ENCODE data around the gene RALY.

DNA sequence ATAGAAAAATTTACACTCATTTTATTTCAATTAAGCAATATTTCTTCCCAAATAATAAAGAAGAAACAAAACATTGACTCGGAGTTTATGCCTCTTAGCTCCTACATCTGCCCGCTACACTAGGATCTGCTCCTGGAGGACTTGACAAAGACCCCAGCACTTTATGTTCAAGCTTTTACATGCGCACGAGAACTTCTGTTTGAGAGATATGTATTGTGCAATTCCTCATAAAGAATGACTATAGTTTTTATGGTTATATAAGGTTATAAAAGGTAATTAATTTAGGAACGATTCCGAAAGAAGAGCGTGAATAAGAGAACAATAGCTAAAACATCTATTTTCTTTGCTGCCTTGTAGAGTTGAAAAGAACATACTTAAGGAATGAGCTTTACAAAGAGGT lies 12.4 kb upstream of the RALY start:
- TF ChIP-seq POLR2AphosphoS5 (IDR thresholded peaks at IDR 0.05), result no peak
- TF ChIP-seq, protein P1, sequence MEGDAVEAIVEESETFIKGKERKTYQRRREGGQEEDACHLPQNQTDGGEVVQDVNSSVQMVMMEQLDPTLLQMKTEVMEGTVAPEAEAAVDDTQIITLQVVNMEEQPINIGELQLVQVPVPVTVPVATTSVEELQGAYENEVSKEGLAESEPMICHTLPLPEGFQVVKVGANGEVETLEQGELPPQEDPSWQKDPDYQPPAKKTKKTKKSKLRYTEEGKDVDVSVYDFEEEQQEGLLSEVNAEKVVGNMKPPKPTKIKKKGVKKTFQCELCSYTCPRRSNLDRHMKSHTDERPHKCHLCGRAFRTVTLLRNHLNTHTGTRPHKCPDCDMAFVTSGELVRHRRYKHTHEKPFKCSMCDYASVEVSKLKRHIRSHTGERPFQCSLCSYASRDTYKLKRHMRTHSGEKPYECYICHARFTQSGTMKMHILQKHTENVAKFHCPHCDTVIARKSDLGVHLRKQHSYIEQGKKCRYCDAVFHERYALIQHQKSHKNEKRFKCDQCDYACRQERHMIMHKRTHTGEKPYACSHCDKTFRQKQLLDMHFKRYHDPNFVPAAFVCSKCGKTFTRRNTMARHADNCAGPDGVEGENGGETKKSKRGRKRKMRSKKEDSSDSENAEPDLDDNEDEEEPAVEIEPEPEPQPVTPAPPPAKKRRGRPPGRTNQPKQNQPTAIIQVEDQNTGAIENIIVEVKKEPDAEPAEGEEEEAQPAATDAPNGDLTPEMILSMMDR (IDR thresholded peaks at IDR 0.05), result no peak

Measured in suprapubic skin (tissue), 3 donors.